PC-9 (cell line): Measurements from ENCODE around the gene DHX38. TPM values are rescaled to one million over a fixed set of nuclear protein-coding genes. Genes with fewer than 3 reads are reported as not detected.

ENCODE experiments used
- BruUV-seq: library from RNA; stranded (reverse); fragments of 400-500 nt; replicated peaks from 2 replicates; lab custom pipeline; 2021; lab: Mats Ljungman, UMichigan
- CTCF ChIA-PET: fragments of 300-600 bp; sonication (Branson Sonifier 250); formaldehyde crosslinking; loops from one replicate; lab custom pipeline; 2022; ENCODE audit warnings: antibody characterized with exemption; lab: Charles Lee
- POLR2A ChIA-PET: fragments of 300-600 bp; sonication (Branson Sonifier 250); formaldehyde crosslinking; loops from one replicate; lab custom pipeline; 2022; ENCODE audit warnings: antibody characterized with exemption; ENCODE audit not compliant: unreplicated experiment; lab: Charles Lee
- DNase-seq, 2 experiments: peaks; one replicate each; pipeline versions ENCODE4 v3.0.0 to v3.0.0-alpha.2; 2015 to 2022; ENCODE audit warnings: mixed read lengths in 1 of 2
- H2AFZ ChIP-seq: fragments of 200-600 bp; sonication (generic); 2 replicates; pipeline ENCODE4 v1.8.1; 2017; ENCODE audit warnings: antibody characterized with exemption
- H3F3A ChIP-seq: fragments of 200-600 bp; sonication (generic); 2 replicates; pipeline ENCODE4 v1.8.1; 2017; ENCODE audit warnings: antibody characterized with exemption, mild to moderate bottlenecking, low read depth; ENCODE audit not compliant: insufficient read depth
- H3K27ac ChIP-seq: fragments of 200-600 bp; sonication (generic); 2 replicates; pipeline ENCODE4 v1.6.1; 2016; ENCODE audit warnings: mixed run types
- H3K27me3 ChIP-seq: fragments of 200-600 bp; sonication (generic); 2 replicates; pipeline ENCODE4 v1.6.1; 2016; ENCODE audit warnings: low read depth, mixed run types; ENCODE audit not compliant: insufficient read depth
- H3K36me3 ChIP-seq: fragments of 200-600 bp; sonication (generic); 2 replicates; pipeline ENCODE4 v1.6.1; 2016; ENCODE audit warnings: low read depth, mixed run types
- H3K4me1 ChIP-seq: fragments of 200-600 bp; sonication (generic); replicated peaks from 2 replicates; pipeline ENCODE4 v1.6.1; 2016; ENCODE audit warnings: mixed run types; ENCODE audit not compliant: insufficient read depth
- H3K4me2 ChIP-seq: fragments of 200-600 bp; sonication (generic); 2 replicates; pipeline ENCODE4 v1.6.1; 2017; ENCODE audit warnings: mixed run types
- H3K4me3 ChIP-seq: fragments of 200-600 bp; sonication (generic); 2 replicates; pipeline ENCODE4 v1.6.1; 2016; ENCODE audit warnings: mixed run types
- H3K79me2 ChIP-seq: fragments of 200-600 bp; sonication (generic); 2 replicates; pipeline ENCODE4 v1.6.1; 2017; ENCODE audit warnings: low read depth, mixed run types
- H3K9me2 ChIP-seq: fragments of 200-600 bp; sonication (generic); 2 replicates; pipeline ENCODE4 v1.8.1; 2017; ENCODE audit warnings: mild to moderate bottlenecking; ENCODE audit not compliant: insufficient read depth
- H3K9me3 ChIP-seq: fragments of 200-600 bp; sonication (generic); 2 replicates; pipeline ENCODE4 v1.8.1; 2016; ENCODE audit warnings: low read depth; ENCODE audit not compliant: insufficient read depth
- H4K20me1 ChIP-seq: fragments of 200-600 bp; sonication (generic); 2 replicates; pipeline ENCODE4 v1.8.1; 2017; ENCODE audit not compliant: insufficient read depth
- EZH2 ChIP-seq: fragments of 200-600 bp; sonication (generic); IDR thresholded peaks from 2 replicates; pipeline ENCODE4 v1.8.0; 2017; ENCODE audit warnings: antibody characterized with exemption, low read depth
- intact Hi-C: fragments of 100-400 bp; cut with micrococcal nuclease; formaldehyde crosslinking; loops from one replicate; pipeline ENCODE4 v1.10.0; 2022; ENCODE audit not compliant: unreplicated experiment
- total RNA-seq: library from RNA; stranded (reverse); gene quantifications from 2 replicates; pipeline ENCODE4 v1.2.3, GENCODE V29; 2021
- TF ChIP-seq, protein P1 (sequence below): fragments of 200-600 bp; sonication (generic); conservative IDR thresholded peaks from 2 replicates; pipeline ENCODE4 v1.6.1; 2017; ENCODE audit warnings: mixed run types, antibody characterized with exemption, mild to moderate bottlenecking, moderate library complexity

Gene DHX38
- total RNA-seq, 1 experiment from 2014 or later: 58.9 TPM

- no peaks in the 10 kb centered on the region for H3K79me2 ChIP-seq
- intact Hi-C loops: no loop called here
- no peak overlapping the region for H3K4me2 ChIP-seq
- H3F3A ChIP-seq: no peaks in the 10 kb centered on the region
- H3K27ac ChIP-seq: no peak overlapping the region
- no peaks in the 10 kb centered on the region; the same call in 1 of the 2 replicates for H3K9me2 ChIP-seq
- no peaks in the 10 kb centered on the region for H3K4me1 ChIP-seq
- ChIA-PET CTCF (no interaction called here), POLR2A (no interaction called here)
- peaks cover 62% of the 10 kb centered on the region for H3K27me3 ChIP-seq
- H3K4me3 ChIP-seq: no peak overlapping the region
- H3K9me3 ChIP-seq: no peaks in the 10 kb centered on the region
- BruUV-seq: no TSS peak
- no peak overlapping the region for H2AFZ ChIP-seq
- no peak for TF ChIP-seq EZH2
- TF ChIP-seq, protein P1, sequence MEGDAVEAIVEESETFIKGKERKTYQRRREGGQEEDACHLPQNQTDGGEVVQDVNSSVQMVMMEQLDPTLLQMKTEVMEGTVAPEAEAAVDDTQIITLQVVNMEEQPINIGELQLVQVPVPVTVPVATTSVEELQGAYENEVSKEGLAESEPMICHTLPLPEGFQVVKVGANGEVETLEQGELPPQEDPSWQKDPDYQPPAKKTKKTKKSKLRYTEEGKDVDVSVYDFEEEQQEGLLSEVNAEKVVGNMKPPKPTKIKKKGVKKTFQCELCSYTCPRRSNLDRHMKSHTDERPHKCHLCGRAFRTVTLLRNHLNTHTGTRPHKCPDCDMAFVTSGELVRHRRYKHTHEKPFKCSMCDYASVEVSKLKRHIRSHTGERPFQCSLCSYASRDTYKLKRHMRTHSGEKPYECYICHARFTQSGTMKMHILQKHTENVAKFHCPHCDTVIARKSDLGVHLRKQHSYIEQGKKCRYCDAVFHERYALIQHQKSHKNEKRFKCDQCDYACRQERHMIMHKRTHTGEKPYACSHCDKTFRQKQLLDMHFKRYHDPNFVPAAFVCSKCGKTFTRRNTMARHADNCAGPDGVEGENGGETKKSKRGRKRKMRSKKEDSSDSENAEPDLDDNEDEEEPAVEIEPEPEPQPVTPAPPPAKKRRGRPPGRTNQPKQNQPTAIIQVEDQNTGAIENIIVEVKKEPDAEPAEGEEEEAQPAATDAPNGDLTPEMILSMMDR: no peak
- no peaks in the 10 kb centered on the region for H4K20me1 ChIP-seq
- H3K36me3 ChIP-seq: no peaks in the 10 kb centered on the region
- DNase-seq: no peak
These were observed 46.3 kb downstream of the DHX38 start for GRCh38 chr16:72139908-72140307.

DNA sequence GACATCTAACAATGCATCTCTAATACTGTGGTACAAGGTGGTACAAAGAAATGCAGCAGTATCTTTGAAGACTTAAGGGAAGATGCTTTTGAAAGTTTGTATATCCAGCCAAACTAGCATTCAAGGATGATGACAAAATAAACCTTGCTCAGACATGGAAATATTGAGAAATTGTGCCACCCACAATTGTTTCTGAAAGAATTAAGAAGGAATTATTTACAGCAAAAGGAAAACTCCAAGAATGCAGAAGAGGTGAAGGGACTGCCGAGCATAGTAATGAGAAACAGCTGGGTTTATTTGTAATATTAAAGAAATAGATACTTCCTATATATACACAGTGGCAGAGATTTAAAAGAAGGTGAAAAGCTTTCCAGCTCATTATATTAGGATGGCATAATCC lies 48.8 kb downstream of the DHX38 start:
- Histone ChIP-seq H3K9me3 (no peaks in the 10 kb centered on the region), H3K4me2 (no peak overlapping the region), H4K20me1 (no peaks in the 10 kb centered on the region), H3K79me2 (no peaks in the 10 kb centered on the region), H3K4me3 (no peak overlapping the region), H3F3A (no peaks in the 10 kb centered on the region), H3K27ac (no peak overlapping the region), H3K27me3 (peaks cover 55% of the 10 kb centered on the region), H3K9me2 (no peaks in the 10 kb centered on the region; the same call in 1 of the 2 replicates), H3K36me3 (no peaks in the 10 kb centered on the region), H3K4me1 (no peaks in the 10 kb centered on the region), H2AFZ (no peak overlapping the region)
- TF ChIP-seq EZH2: no peak
- TF ChIP-seq, protein P1: no peak
- intact Hi-C loops: no loop called here
- CTCF ChIA-PET: no interaction called here
- POLR2A ChIA-PET: no interaction called here
- BruUV-seq: no TSS peak
- no peak for DNase-seq

GRCh38 chr16:72149676-72150464 lies 56.2 kb downstream of the DHX38 start:
- ChIA-PET POLR2A (interaction anchor here (0.7 kb wide), 1 partner anchor 44 kb away, joined by 3 read pairs; no protein-coding TSS in a partner anchor), CTCF (interaction anchor here (0.9 kb wide), 1 partner anchor 25 kb away, joined by 5 read pairs; no protein-coding TSS in a partner anchor)
- Histone ChIP-seq H3K36me3 (no peaks in the 10 kb centered on the region), H3K27me3 (peaks cover 55% of the 10 kb centered on the region), H3K4me1 (no peaks in the 10 kb centered on the region), H2AFZ (no peak overlapping the region), H3K9me2 (no peaks in the 10 kb centered on the region), H3K79me2 (no peaks in the 10 kb centered on the region), H4K20me1 (no peaks in the 10 kb centered on the region), H3K9me3 (no peaks in the 10 kb centered on the region), H3K4me3 (no peak overlapping the region), H3K27ac (no peak overlapping the region), H3F3A (no peaks in the 10 kb centered on the region), H3K4me2 (no peak overlapping the region)
- DNase-seq: no peak
- intact Hi-C loops: no loop called here
- TF ChIP-seq, protein P1: no peak
- no peak for TF ChIP-seq EZH2
- BruUV-seq: no TSS peak
